ENCODE measurements around the gene DDX52.

The DDX52 gene

DNA sequence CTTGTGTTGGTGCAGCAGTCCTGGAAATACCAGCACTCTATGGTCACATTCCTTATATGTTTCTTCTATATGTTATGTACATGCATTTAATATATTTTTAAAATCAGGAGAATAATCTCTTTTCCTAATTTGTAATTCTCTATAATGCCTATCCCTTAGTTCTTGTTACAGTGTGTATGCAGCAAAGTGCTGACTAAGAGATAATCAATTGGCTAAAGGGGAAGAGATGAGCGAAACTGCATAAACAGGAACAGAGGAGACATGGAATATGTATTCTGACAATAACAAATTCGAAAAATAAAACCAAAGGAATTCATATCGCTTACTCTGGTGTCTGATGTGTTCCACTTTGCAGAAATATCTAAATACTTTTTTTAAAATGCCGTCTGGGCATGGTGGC, 75.7 kb downstream of the DDX52 start:
- TF ChIP-seq YY1 (IDR thresholded peaks at IDR 0.05; ENCODE audit: low read depth) (no peak), TAF1 (IDR thresholded peaks at IDR 0.05; ENCODE audit: low read depth) (no peak), FOXM1 (IDR thresholded peaks at IDR 0.05; ENCODE audit: borderline replicate concordance, low read depth) (no peak), EP300 (IDR thresholded peaks at IDR 0.05; ENCODE audit: borderline replicate concordance) (no peak), RAD21 (IDR thresholded peaks at IDR 0.05; ENCODE audit: low read depth) (no peak), TEAD4 (IDR thresholded peaks at IDR 0.05) (no peak), NFIC (IDR thresholded peaks at IDR 0.05) (no peak), CEBPB (IDR thresholded peaks at IDR 0.05) (no peak), EGR1 (IDR thresholded peaks at IDR 0.05) (no peak), ZBTB7A (IDR thresholded peaks at IDR 0.05; ENCODE audit: low read depth) (no peak), CREB1 (IDR thresholded peaks at IDR 0.05; ENCODE audit: low read depth) (no peak)
- TF ChIP-seq, protein P1, sequence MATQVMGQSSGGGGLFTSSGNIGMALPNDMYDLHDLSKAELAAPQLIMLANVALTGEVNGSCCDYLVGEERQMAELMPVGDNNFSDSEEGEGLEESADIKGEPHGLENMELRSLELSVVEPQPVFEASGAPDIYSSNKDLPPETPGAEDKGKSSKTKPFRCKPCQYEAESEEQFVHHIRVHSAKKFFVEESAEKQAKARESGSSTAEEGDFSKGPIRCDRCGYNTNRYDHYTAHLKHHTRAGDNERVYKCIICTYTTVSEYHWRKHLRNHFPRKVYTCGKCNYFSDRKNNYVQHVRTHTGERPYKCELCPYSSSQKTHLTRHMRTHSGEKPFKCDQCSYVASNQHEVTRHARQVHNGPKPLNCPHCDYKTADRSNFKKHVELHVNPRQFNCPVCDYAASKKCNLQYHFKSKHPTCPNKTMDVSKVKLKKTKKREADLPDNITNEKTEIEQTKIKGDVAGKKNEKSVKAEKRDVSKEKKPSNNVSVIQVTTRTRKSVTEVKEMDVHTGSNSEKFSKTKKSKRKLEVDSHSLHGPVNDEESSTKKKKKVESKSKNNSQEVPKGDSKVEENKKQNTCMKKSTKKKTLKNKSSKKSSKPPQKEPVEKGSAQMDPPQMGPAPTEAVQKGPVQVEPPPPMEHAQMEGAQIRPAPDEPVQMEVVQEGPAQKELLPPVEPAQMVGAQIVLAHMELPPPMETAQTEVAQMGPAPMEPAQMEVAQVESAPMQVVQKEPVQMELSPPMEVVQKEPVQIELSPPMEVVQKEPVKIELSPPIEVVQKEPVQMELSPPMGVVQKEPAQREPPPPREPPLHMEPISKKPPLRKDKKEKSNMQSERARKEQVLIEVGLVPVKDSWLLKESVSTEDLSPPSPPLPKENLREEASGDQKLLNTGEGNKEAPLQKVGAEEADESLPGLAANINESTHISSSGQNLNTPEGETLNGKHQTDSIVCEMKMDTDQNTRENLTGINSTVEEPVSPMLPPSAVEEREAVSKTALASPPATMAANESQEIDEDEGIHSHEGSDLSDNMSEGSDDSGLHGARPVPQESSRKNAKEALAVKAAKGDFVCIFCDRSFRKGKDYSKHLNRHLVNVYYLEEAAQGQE (IDR thresholded peaks at IDR 0.05; ENCODE audit: low read depth), result no peak
- TF ChIP-seq, protein P2, sequence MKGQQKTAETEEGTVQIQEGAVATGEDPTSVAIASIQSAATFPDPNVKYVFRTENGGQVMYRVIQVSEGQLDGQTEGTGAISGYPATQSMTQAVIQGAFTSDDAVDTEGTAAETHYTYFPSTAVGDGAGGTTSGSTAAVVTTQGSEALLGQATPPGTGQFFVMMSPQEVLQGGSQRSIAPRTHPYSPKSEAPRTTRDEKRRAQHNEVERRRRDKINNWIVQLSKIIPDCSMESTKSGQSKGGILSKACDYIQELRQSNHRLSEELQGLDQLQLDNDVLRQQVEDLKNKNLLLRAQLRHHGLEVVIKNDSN (IDR thresholded peaks at IDR 0.05), result no peak
- TF ChIP-seq, protein P3, sequence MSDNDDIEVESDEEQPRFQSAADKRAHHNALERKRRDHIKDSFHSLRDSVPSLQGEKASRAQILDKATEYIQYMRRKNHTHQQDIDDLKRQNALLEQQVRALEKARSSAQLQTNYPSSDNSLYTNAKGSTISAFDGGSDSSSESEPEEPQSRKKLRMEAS (IDR thresholded peaks at IDR 0.05), result no peak

DNA sequence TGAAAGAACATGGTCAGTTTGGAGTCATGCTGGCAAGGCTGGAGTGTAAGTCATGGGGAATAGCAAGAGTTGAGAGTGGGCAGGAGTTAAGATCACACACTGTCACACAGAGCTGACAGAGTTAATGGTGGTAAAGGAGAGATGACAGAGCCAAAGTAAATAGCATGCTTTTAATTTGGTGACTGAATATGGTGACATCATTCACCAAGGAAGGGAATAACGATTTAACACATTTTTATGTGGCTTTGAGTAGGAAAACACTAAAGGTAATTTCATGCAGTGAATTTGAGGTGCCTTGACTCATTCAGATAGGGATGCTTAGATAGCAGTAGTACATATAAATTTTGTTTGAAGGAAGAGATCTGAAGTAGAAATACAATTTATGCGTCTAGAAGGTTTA, 76.1 kb downstream of the DDX52 start:
- no peak for TF ChIP-seq CEBPB (IDR thresholded peaks at IDR 0.05)
- TF ChIP-seq, protein P3 (IDR thresholded peaks at IDR 0.05), result no peak
- no peak for TF ChIP-seq TCF12 (IDR thresholded peaks at IDR 0.05; ENCODE audit: low read depth)
- TF ChIP-seq CREB1 (IDR thresholded peaks at IDR 0.05; ENCODE audit: low read depth), result no peak
- no peak for TF ChIP-seq EP300 (IDR thresholded peaks at IDR 0.05; ENCODE audit: borderline replicate concordance)
- no peak for TF ChIP-seq TEAD4 (IDR thresholded peaks at IDR 0.05)
- no peak for TF ChIP-seq FOXM1 (IDR thresholded peaks at IDR 0.05; ENCODE audit: borderline replicate concordance, low read depth)
- no peak for TF ChIP-seq ZBTB7A (IDR thresholded peaks at IDR 0.05; ENCODE audit: low read depth)
- TF ChIP-seq, protein P2 (IDR thresholded peaks at IDR 0.05), result no peak
- no peak for TF ChIP-seq TAF1 (IDR thresholded peaks at IDR 0.05; ENCODE audit: low read depth)
- TF ChIP-seq RAD21 (IDR thresholded peaks at IDR 0.05; ENCODE audit: low read depth), result no peak
- TF ChIP-seq YY1 (IDR thresholded peaks at IDR 0.05; ENCODE audit: low read depth), result no peak
- TF ChIP-seq, protein P1 (IDR thresholded peaks at IDR 0.05; ENCODE audit: low read depth), result no peak
- TF ChIP-seq EGR1 (IDR thresholded peaks at IDR 0.05), result no peak
- no peak for TF ChIP-seq NFIC (IDR thresholded peaks at IDR 0.05)

DNA sequence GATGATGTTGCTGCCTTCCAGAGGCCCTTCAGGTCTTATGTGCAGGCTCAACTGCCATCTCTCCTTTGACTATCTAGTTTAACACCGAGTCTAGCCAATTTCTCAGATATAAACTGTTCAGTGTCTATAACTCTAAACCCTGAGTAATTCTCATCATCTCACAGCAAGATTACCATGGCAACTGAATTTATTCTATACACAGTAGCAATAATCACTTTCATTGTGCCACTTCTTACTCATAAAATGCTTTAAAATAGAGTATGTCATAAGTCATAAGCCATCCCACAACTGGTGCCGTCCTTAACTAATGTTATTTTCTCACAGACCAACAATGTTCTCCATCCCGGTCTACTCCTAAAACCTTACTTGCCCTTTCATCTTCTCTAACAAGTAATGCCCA, 79.0 kb downstream of the DDX52 start:
- TF ChIP-seq RAD21 (IDR thresholded peaks at IDR 0.05; ENCODE audit: low read depth) (no peak), EP300 (IDR thresholded peaks at IDR 0.05; ENCODE audit: borderline replicate concordance) (no peak), CEBPB (IDR thresholded peaks at IDR 0.05) (no peak), NFIC (IDR thresholded peaks at IDR 0.05) (no peak), FOXM1 (IDR thresholded peaks at IDR 0.05; ENCODE audit: borderline replicate concordance, low read depth) (no peak), YY1 (IDR thresholded peaks at IDR 0.05; ENCODE audit: low read depth) (no peak), TEAD4 (IDR thresholded peaks at IDR 0.05) (no peak), ZBTB7A (IDR thresholded peaks at IDR 0.05; ENCODE audit: low read depth) (no peak), TCF12 (IDR thresholded peaks at IDR 0.05; ENCODE audit: low read depth) (no peak), TAF1 (IDR thresholded peaks at IDR 0.05; ENCODE audit: low read depth) (no peak), CREB1 (IDR thresholded peaks at IDR 0.05; ENCODE audit: low read depth) (no peak), EGR1 (IDR thresholded peaks at IDR 0.05) (no peak)
- TF ChIP-seq, protein P2 (IDR thresholded peaks at IDR 0.05), result no peak
- TF ChIP-seq, protein P3 (IDR thresholded peaks at IDR 0.05), result no peak
- TF ChIP-seq, protein P1 (IDR thresholded peaks at IDR 0.05; ENCODE audit: low read depth), result no peak

All from Ishikawa (cell line).